Heart left ventricle (tissue), 16 donors: ENCODE measurements around the gene EHD1. TPM values are rescaled to one million over a fixed set of nuclear protein-coding genes. Genes with fewer than 3 reads are reported as not detected.

Source experiments
- ATAC-seq, 4 donors: fragments of 200-7000 bp; cut with Tn5 transposase; one replicate each; pipeline ENCODE4 v1.9.1; 2020 to 2022; ENCODE audit warnings: moderate library complexity in 4 of 4, mild to moderate bottlenecking in 3 of 4, moderate number of reproducible peaks in 1 of 4
- DNase-seq, 5 donors: peaks; one replicate each; pipeline ENCODE4 v3.0.0-alpha.2; 2020
- H3K27ac ChIP-seq, 12 donors: fragments of 200-600 bp; sonication (generic) in 4 of 12; one replicate each; pipeline versions ENCODE4 v1.5.0 to v1.8.0; 2016 to 2022; ENCODE audit warnings: mild to moderate bottlenecking in 2 of 12
- H3K27me3 ChIP-seq, 9 donors: fragments of 200-600 bp; sonication (generic) in 2 of 9; one replicate each; pipeline versions ENCODE4 v1.5.1 to v1.8.0; 2016 to 2022; ENCODE audit warnings: mild to moderate bottlenecking in 3 of 9
- H3K36me3 ChIP-seq, 9 donors: fragments of 200-600 bp; sonication (generic) in 2 of 9; one replicate each; pipeline versions ENCODE4 v1.5.0 to v1.8.0; 2018 to 2022; ENCODE audit warnings: mild to moderate bottlenecking in 2 of 9
- H3K4me1 ChIP-seq, 12 donors: fragments of 200-600 bp; sonication (generic) in 4 of 12; one replicate each; pipeline versions ENCODE4 v1.5.0 to v1.8.0; 2016 to 2022; ENCODE audit warnings: mild to moderate bottlenecking in 3 of 12
- H3K4me3 ChIP-seq, 12 donors: fragments of 200-600 bp; sonication (generic) in 4 of 12; one replicate each; pipeline versions ENCODE4 v1.5.0 to v1.8.0; 2017 to 2022; ENCODE audit warnings: mild to moderate bottlenecking in 9 of 12, moderate library complexity in 4 of 12
- H3K9me3 ChIP-seq, 12 donors: fragments of 200-600 bp; sonication (generic) in 4 of 12; one replicate each; pipeline versions ENCODE4 v1.5.0 to v1.8.0; 2016 to 2022; ENCODE audit warnings: mild to moderate bottlenecking in 1 of 12
- POLR2A ChIP-seq, 2 donors: fragments of 450-650 bp; IDR thresholded peaks; one replicate each; pipeline ENCODE4 v1.6.1; 2017; ENCODE audit warnings: antibody characterized with exemption in 2 of 2, mild to moderate bottlenecking in 2 of 2, moderate library complexity in 2 of 2
- WGBS, 4 donors: extraction: QIAGEN DNeasy Blood & Tissue Kit in 2 of 4; methylation state at CpG; one replicate each; pipeline versions ENCODE4 v1.1.5 to v1.1.7; 2013 to 2018; 5-methylcytosine and 5-hydroxymethylcytosine counted together
- intact Hi-C, 10 donors: fragments of 100-400 bp; cut with DNase I; formaldehyde crosslinking; loops; one replicate each; pipeline versions ENCODE4 v1.11.1 to v1.14.2; 2022
- polyA plus RNA-seq, 2 donors: library from polyadenylated mRNA; stranded (reverse); fragments of 200-250 nt; gene quantifications; one replicate each; pipeline ENCODE4 v1.2.3, GENCODE V29; 2013
- total RNA-seq, 9 donors: library from RNA; depleted of rRNA in 2 of 9; stranded (reverse); fragments of >200 nt in 2 of 9; fragmentation: NEBNext Ultra II Directional in 3 of 9; extraction: Animal tissue kit (Norgen Biotek cat#: 25700) in 3 of 9; gene quantifications; one replicate each; pipeline versions ENCODE4 v1.1.0 to v1.2.4, GENCODE V29; 2016 to 2023
- TF ChIP-seq, protein P1 (sequence below), 12 donors: fragments of 200-600 bp; sonication (generic) in 4 of 12; IDR thresholded peaks; one replicate each; pipeline versions ENCODE4 v1.5.0 to v1.8.0; 2018 to 2022; ENCODE audit warnings: antibody characterized with exemption in 12 of 12, mild to moderate bottlenecking in 5 of 12
- donor health status: ischemic (EF 13 %, LVEDD 7.1; RV severe dilation, severe dysfunction).
- donor health status: healthy with polysubstance abuse.
- donor health status: DM: no; HTN: yes; CAD: no.
- donor health status: DM: no; HTN: no; CAD: no.
- donor health status: ischemic (EF 25% LVEDD 6.9; RV normal size, moderate dysfunction).
- donor health status: ischemic (EF 25% LVEDD 5.7; RV mildly dilated, moderate dysfunction).
- donor health status: healthy.
- donor health status: DM: yes; HTN: yes; CAD: no.
- donor health status: ischemic (EF 35%, LVEDD 5.7; RV mildly dilated, moderate dysfunction).
- donor health status: nonischemic (EF 11% LVEDD 7.7; RV severe dilation, severe dysfunction).
- donor health status: DM: yes; HTN: yes; CAD: no.
- donor health status: PGD.
- donor health status: ischemic (EF 29% LVEDD 5.4; RV normal size, mild dysfunction).
- donor health status: nonischemic (EF 23%, LVEDD 6.1; RV moderate dilation, normal function).

EHD1 gene
- total and polyA plus RNA-seq, 11 donors, result 27.9 to 102 (median 58.0) TPM

DNA sequence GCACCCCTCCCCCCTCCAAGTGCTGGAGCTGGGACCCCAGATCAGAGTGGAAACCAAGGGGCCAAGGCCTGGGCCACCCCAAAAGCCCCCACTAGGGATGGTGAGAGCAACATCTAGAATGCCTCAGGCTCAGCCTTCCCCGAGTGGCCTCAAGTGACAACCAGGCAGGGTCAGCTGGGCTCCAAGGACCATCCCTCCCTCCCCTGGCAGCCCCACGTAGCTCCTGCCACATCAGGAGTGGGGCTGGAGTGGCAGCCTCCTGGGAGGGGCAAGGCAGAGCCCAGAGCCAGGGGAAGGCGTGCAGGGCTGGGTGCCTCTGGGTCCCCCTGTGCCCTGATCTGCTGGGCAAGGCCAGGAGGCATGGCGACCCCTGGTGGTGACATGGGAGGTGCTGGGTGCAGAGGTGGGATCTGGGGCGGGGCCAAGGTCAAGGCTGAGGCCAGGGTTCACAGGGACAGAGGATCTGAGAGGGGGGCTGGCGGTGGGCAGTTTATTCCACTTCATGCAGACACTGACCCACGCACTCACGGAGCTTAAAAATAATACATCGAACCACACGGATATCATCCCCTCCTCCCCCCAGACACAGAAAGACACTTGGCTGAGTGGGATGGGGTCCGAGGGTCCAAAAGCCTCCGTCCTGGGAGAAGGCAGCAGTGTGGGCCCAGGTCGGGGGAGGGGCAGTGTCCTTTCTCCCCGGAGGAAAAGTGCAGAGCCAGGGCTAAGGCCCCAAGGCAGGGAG is 15.8 kb upstream of the EHD1 start:
- 21 to 36% (median 33%) methylated on average over 10 to 14 of the region's 14 CpGs for WGBS, 4 donors
- peak; percentile 85 to 96 (median 87) for DNase-seq
- H3K36me3 ChIP-seq, result peaks cover 0 to 45% (median 36%) of the 10 kb centered on the region in 9 donors
- H3K9me3 ChIP-seq, result no peaks in the 10 kb centered on the region
- TF ChIP-seq POLR2A (IDR thresholded peaks at IDR 0.05), result no peak
- TF ChIP-seq, protein P1, sequence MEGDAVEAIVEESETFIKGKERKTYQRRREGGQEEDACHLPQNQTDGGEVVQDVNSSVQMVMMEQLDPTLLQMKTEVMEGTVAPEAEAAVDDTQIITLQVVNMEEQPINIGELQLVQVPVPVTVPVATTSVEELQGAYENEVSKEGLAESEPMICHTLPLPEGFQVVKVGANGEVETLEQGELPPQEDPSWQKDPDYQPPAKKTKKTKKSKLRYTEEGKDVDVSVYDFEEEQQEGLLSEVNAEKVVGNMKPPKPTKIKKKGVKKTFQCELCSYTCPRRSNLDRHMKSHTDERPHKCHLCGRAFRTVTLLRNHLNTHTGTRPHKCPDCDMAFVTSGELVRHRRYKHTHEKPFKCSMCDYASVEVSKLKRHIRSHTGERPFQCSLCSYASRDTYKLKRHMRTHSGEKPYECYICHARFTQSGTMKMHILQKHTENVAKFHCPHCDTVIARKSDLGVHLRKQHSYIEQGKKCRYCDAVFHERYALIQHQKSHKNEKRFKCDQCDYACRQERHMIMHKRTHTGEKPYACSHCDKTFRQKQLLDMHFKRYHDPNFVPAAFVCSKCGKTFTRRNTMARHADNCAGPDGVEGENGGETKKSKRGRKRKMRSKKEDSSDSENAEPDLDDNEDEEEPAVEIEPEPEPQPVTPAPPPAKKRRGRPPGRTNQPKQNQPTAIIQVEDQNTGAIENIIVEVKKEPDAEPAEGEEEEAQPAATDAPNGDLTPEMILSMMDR (IDR thresholded peaks at IDR 0.05), result peak; percentile 86 to 95 (median 90)
- H3K4me1 ChIP-seq, result peaks cover 0 to 47% (median 13%) of the 10 kb centered on the region in 12 donors
- no peak overlapping the region for H3K4me3 ChIP-seq
- peak overlapping the region in 6 of 12 donors; percentile 7 to 74 (median 48) for H3K27ac ChIP-seq
- intact Hi-C loops, result loop anchor here (1.0 to 5.0 kb wide), 4 partner anchors 47 to 107 kb away; no protein-coding TSS in a partner anchor
- H3K27me3 ChIP-seq, result no peaks in the 10 kb centered on the region
- peak; percentile 46 to 84 (median 80) for ATAC-seq

DNA sequence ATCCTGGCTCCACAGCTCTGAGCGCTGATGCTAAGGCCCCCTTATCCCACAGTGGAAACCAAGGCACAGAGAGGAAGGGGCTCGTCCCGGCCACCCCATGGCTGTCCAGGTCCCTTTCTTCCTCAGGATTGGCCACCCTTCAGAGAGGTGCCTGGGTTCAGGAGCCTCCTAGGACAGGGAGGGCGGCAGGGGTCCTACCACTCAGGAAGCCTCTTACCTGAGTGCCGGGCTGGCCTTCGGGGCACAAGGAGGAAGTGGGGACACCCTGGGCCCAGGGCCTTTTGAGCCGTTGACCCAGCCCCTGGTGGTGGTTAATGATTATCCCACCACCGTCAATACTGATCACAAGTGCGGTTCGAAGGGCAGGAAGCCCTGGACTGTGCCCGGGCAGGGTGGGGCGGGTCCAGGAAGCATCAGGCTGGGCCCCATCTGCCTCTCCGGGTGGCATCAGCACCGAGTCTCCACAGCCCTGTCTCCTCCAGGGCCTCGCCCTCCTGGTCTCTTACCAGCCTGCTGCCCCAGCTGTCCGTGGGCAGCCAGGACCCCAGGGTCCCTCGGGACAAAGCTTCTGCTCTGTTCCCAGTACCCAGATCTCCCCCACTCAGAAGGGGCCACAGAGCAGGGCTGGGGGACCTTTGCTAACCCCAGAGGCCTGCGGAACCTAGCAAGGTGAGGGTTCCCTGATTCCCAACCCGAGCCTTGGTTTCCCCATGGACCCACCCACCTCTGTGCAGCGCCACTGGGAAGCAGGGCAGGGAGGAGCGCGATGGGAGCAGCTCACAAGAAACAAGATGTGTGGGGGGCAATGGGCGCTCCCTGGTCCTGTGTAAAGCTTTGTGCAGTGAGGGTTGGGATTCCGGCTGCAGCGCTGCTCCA is 15.0 kb upstream of the EHD1 start:
- WGBS, 4 donors, result 75 to 82% (median 77%) methylated on average over 12 to 25 of the region's 25 CpGs
- Histone ChIP-seq H3K4me1 (peaks cover 0 to 53% (median 13%) of the 10 kb centered on the region in 12 donors), H3K4me3 (no peak overlapping the region), H3K36me3 (peaks cover 0 to 37% (median 28%) of the 10 kb centered on the region in 9 donors), H3K27ac (peak overlapping the region in 10 of 12 donors; percentile 7 to 74 (median 50)), H3K9me3 (no peaks in the 10 kb centered on the region), H3K27me3 (no peaks in the 10 kb centered on the region)
- TF ChIP-seq, protein P1 (IDR thresholded peaks at IDR 0.05), result no peak
- TF ChIP-seq POLR2A (IDR thresholded peaks at IDR 0.05), result no peak
- DNase-seq (peak in 1 of 5 donors; percentile 27), ATAC-seq (peak in 2 of 4 donors; percentile 7 to 9)
- intact Hi-C loops, result loop anchor here (1.0 to 5.0 kb wide), 4 partner anchors 46 to 106 kb away; no protein-coding TSS in a partner anchor

DNA sequence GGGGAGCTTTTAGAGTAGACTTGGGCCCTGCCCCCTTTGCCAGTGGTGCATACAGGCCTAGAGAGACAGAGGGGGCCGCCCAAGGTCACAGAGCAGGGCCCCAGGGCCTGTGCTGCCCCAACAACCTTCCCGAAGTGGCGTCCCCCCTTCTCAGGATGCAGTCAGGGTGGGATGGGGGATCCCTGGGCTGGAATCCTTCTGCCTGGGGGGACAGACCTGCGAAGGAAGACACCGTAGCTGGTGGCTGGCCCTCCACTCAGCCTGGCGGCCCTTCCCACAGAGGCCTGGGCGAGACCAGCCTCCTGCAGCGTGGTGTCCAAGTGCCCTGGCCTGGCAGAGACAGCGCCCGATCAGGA is 14.4 kb upstream of the EHD1 start:
- Histone ChIP-seq H3K4me1 (peaks cover 0 to 60% (median 18%) of the 10 kb centered on the region in 12 donors), H3K36me3 (peaks cover 0 to 31% (median 22%) of the 10 kb centered on the region in 9 donors), H3K4me3 (no peak overlapping the region), H3K27ac (peak overlapping the region in 10 of 12 donors; percentile 7 to 74 (median 50)), H3K9me3 (no peaks in the 10 kb centered on the region), H3K27me3 (no peaks in the 10 kb centered on the region)
- WGBS, 4 donors, result 80 to 88% (median 84%) methylated on average over 2 to 10 of the region's 10 CpGs; no CpG with 5 or more reads in 1 of the 4 donors
- TF ChIP-seq POLR2A (IDR thresholded peaks at IDR 0.05), result peak in 1 of 2 donors; percentile 1
- TF ChIP-seq, protein P1 (IDR thresholded peaks at IDR 0.05), result no peak
- DNase-seq, result peak in 1 of 5 donors; percentile 22
- intact Hi-C loops, result loop anchor here in 2 of 10 donors (5.0 kb wide), 2 partner anchors 101 to 106 kb away; no protein-coding TSS in a partner anchor
- no peak for ATAC-seq
